Thoracic aorta (tissue), 2 donors: Measurements from ENCODE around the gene CSK. TPM values are rescaled to one million over a fixed set of nuclear protein-coding genes. Genes with fewer than 3 reads are reported as not detected.

Experiments
- ATAC-seq: fragments of 150-250 bp; one replicate; pipeline ENCODE4 v1.8.0; 2017; ENCODE audit warnings: low read depth; ENCODE audit not compliant: insufficient number of reproducible peaks, low FRiP score
- DNase-seq: peaks from one replicate; pipeline ENCODE4 v3.0.0-alpha.2; 2020; ENCODE audit warnings: low spot score
- H3K27ac ChIP-seq, 2 donors: fragments of 200-600 bp; sonication (generic); 1 replicate in 1 of 2; 2 replicates in 1 of 2; pipeline ENCODE4 v1.5.1; 2016; ENCODE audit warnings: mild to moderate bottlenecking in 2 of 2, moderate library complexity in 2 of 2
- H3K27me3 ChIP-seq: fragments of 200-600 bp; sonication (generic); replicated peaks from 2 replicates; pipeline ENCODE4 v1.6.0; 2016; ENCODE audit warnings: mild to moderate bottlenecking; ENCODE audit not compliant: insufficient read depth
- H3K36me3 ChIP-seq: fragments of 200-600 bp; sonication (generic); one replicate; pipeline ENCODE4 v1.5.1; 2016
- H3K4me1 ChIP-seq, 2 donors: fragments of 200-600 bp; sonication (generic); 1 replicate in 1 of 2; 2 replicates in 1 of 2; pipeline versions ENCODE4 v1.5.1 to v1.6.0; 2016; ENCODE audit warnings: low read depth in 2 of 2, mild to moderate bottlenecking in 1 of 2; ENCODE audit not compliant: control insufficient read depth in 1 of 2
- H3K4me3 ChIP-seq: fragments of 200-600 bp; sonication (generic); 2 replicates; pipeline ENCODE4 v1.5.1; 2016; ENCODE audit warnings: mild to moderate bottlenecking
- H3K9me3 ChIP-seq: fragments of 200-600 bp; sonication (generic); 2 replicates; pipeline ENCODE4 v1.5.1; 2016
- total RNA-seq, 2 donors: library from RNA; depleted of rRNA; stranded (reverse); fragments of >200 nt; gene quantifications; one replicate each; pipeline versions ENCODE4 v1.1.0 to v1.2.3, GENCODE V29; 2016
- TF ChIP-seq, protein P1 (sequence below): fragments of 200-600 bp; sonication (generic); IDR thresholded peaks from one replicate; pipeline ENCODE4 v1.5.1; 2019; ENCODE audit warnings: antibody characterized with exemption

Gene CSK
- total RNA-seq, 2 donors from 2014 or later, result 32.7 to 61.6 TPM

DNA sequence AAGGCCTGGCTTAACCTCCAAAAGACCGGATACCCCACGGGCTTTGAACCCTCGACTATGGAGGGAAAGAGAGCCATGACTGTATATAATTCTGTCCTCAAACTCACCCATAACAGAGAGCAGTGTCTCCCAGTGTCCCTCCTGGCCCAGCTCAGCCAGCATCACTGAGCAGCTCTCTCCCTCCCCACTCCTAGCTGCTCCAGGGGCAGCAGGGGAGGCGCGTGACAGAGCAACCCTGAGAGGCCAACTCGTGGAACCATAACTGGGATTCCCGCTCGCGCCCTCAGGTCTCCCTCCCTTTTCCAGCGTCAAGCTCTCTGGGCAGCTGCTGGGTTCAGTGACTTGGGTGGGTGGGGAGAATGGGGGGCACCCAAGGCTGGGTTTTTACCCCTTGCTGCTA, 44.0 kb downstream of the CSK start:
- Histone ChIP-seq H3K27ac (no peak overlapping the region), H3K27me3 (peaks cover 6% of the 10 kb centered on the region), H3K9me3 (no peaks in the 10 kb centered on the region), H3K4me1 (no peaks in the 10 kb centered on the region), H3K4me3 (no peak overlapping the region), H3K36me3 (no peaks in the 10 kb centered on the region)
- no peak for ATAC-seq
- TF ChIP-seq, protein P1, sequence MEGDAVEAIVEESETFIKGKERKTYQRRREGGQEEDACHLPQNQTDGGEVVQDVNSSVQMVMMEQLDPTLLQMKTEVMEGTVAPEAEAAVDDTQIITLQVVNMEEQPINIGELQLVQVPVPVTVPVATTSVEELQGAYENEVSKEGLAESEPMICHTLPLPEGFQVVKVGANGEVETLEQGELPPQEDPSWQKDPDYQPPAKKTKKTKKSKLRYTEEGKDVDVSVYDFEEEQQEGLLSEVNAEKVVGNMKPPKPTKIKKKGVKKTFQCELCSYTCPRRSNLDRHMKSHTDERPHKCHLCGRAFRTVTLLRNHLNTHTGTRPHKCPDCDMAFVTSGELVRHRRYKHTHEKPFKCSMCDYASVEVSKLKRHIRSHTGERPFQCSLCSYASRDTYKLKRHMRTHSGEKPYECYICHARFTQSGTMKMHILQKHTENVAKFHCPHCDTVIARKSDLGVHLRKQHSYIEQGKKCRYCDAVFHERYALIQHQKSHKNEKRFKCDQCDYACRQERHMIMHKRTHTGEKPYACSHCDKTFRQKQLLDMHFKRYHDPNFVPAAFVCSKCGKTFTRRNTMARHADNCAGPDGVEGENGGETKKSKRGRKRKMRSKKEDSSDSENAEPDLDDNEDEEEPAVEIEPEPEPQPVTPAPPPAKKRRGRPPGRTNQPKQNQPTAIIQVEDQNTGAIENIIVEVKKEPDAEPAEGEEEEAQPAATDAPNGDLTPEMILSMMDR, result no peak
- DNase-seq, result no peak

DNA sequence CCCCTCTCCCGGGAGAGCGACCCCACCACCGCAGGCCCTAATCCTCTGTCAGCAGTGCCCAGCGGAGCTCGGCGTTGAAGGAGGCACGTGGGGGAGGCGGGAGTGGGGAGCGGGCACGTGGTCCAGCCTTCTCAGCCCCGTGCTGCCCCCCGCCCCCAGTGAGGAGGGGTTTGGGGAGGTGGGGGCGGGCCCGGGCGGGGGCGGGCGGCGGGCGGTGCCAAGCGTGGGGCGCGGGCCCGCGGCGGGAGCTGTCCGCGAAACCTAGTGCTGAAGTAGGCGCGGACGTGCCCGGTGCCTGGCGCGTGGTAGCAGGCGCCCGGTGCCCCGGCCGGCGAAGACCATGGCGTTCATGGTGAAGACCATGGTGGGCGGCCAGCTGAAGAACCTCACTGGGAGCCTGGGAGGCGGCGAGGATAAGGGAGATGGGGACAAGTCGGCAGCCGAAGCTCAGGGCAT, 44.5 kb downstream of the CSK start, which contains the start of gene CPLX3:
Gene CPLX3 (plus strand): TSS at position 264 of the 456 bp plus-strand sequence. CDS start 77 bp downstream, at position 341.
- TF ChIP-seq, protein P1, result no peak
- no peak for ATAC-seq
- no peak for DNase-seq

DNA sequence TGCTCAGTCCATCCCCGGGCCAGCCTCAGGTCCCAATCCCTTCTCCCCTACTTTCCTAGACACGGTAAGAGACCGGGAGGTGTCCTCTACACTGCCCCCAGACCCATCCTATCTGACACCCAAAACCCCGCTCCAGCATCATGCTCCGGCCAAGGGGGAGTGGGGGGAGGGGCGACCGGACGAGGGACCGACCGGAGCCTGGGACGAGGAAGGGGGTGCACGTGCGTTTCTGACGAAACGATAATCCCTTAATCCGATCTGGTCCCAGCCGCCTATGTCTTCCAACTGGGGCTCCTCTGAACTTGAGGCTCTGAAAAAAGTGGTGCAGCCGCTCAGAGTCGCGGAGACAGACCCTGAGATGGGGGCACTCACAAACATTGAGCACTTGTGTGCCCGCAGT, 45.0 kb downstream of the CSK start:
- no peak for ATAC-seq
- no peaks in the 10 kb centered on the region for H3K4me1 ChIP-seq

More for the DNA sequence above, 44.5 kb downstream of the CSK start, which contains the start of gene CPLX3:
- H3K4me1 ChIP-seq, result no peaks in the 10 kb centered on the region
- H3K27me3 ChIP-seq, result peaks cover 6% of the 10 kb centered on the region
- H3K9me3 ChIP-seq, result no peaks in the 10 kb centered on the region
- H3K27ac ChIP-seq, result no peak within 1 kb of the TSS
- H3K36me3 ChIP-seq, result no peaks in the 10 kb centered on the region
- H3K4me3 ChIP-seq, result no peak within 1 kb of the TSS

GRCh38 chr15:74827614-74828013, 45.7 kb downstream of the CSK start:
- no peaks in the 10 kb centered on the region for H3K4me1 ChIP-seq
- H3K4me3 ChIP-seq, result no peak overlapping the region
- TF ChIP-seq, protein P1, result no peak
- no peaks in the 10 kb centered on the region for H3K36me3 ChIP-seq
- H3K27me3 ChIP-seq, result peaks cover 6% of the 10 kb centered on the region
- H3K27ac ChIP-seq, result no peak overlapping the region
- no peak for DNase-seq
- ATAC-seq, result no peak
- H3K9me3 ChIP-seq, result no peaks in the 10 kb centered on the region

More for the DNA sequence above, 45.0 kb downstream of the CSK start:
- H3K9me3 ChIP-seq, result no peaks in the 10 kb centered on the region
- TF ChIP-seq, protein P1, result no peak
- no peak overlapping the region for H3K27ac ChIP-seq
- H3K4me3 ChIP-seq, result no peak overlapping the region
- no peak for DNase-seq
- H3K27me3 ChIP-seq, result peaks cover 6% of the 10 kb centered on the region
- no peaks in the 10 kb centered on the region for H3K36me3 ChIP-seq

- ATAC-seq (no peak), DNase-seq (no peak)
- TF ChIP-seq, protein P1, result no peak
- H3K36me3 ChIP-seq, result no peaks in the 10 kb centered on the region
- H3K4me1 ChIP-seq, result no peaks in the 10 kb centered on the region
- H3K4me3 ChIP-seq, result no peak overlapping the region
- H3K27ac ChIP-seq, result no peak overlapping the region
- H3K27me3 ChIP-seq, result peaks cover 6% of the 10 kb centered on the region
- no peaks in the 10 kb centered on the region for H3K9me3 ChIP-seq
Measured at GRCh38 chr15:74828835-74829234, 47.0 kb downstream of the CSK start.
